Uterus (tissue), 4 donors: Measurements from ENCODE around the gene GRK5. TPM values are rescaled to one million over a fixed set of nuclear protein-coding genes. Genes with fewer than 3 reads are reported as not detected.

Source experiments
- DNase-seq, 2 donors: peaks; one replicate each; pipeline ENCODE4 v3.0.0-alpha.2; 2019 to 2020
- H3K27ac ChIP-seq, 2 donors: fragments of 200-600 bp; sonication (generic); 1 replicate in 1 of 2; 2 replicates in 1 of 2; pipeline ENCODE4 v1.5.1; 2016 to 2018
- H3K27me3 ChIP-seq, 2 donors: fragments of 200-600 bp; sonication (generic); one replicate each; pipeline ENCODE4 v1.5.1; 2018 to 2019; ENCODE audit warnings: control low read depth in 1 of 2
- H3K36me3 ChIP-seq, 2 donors: fragments of 200-600 bp; sonication (generic); one replicate each; pipeline ENCODE4 v1.5.1; 2019; ENCODE audit warnings: control low read depth in 1 of 2
- H3K4me1 ChIP-seq, 2 donors: fragments of 200-600 bp; sonication (generic); one replicate each; pipeline ENCODE4 v1.5.1; 2018 to 2019; ENCODE audit warnings: control low read depth in 1 of 2
- H3K4me3 ChIP-seq, 2 donors: fragments of 200-600 bp; sonication (generic); 1 replicate in 1 of 2; 2 replicates in 1 of 2; pipeline ENCODE4 v1.5.1; 2018 to 2019; ENCODE audit warnings: mild to moderate bottlenecking in 1 of 2
- H3K9me3 ChIP-seq, 2 donors: fragments of 200-600 bp; sonication (generic); one replicate each; pipeline ENCODE4 v1.5.1; 2019; ENCODE audit warnings: control low read depth in 1 of 2
- CTCF ChIP-seq, 4 experiments: fragments of 200-600 bp in 2 of 4; fragments of 450-650 bp in 2 of 4; sonication (generic) in 2 of 4; IDR thresholded peaks; one replicate each; pipeline ENCODE4 v1.5.1; 2016 to 2019; ENCODE audit warnings: antibody characterized with exemption in 4 of 4, mild to moderate bottlenecking in 2 of 4, moderate library complexity in 1 of 4
- POLR2A ChIP-seq, 2 donors: fragments of 450-650 bp; IDR thresholded peaks; one replicate each; pipeline ENCODE4 v1.6.1; 2016; ENCODE audit warnings: antibody characterized with exemption in 2 of 2, mild to moderate bottlenecking in 1 of 2, moderate library complexity in 1 of 2
- intact Hi-C: fragments of 100-400 bp; cut with DNase I; formaldehyde crosslinking; loops from one replicate; pipeline ENCODE4 v1.15.1; 2023; ENCODE audit warnings: low total_unique reads
- total RNA-seq, 4 donors: library from RNA; depleted of rRNA in 3 of 4; stranded (reverse); fragments of >200 nt in 3 of 4; gene quantifications; one replicate each; pipeline versions ENCODE4 v1.1.0 to v1.2.4, GENCODE V29; 2014 to 2023
- donor health status: DM: yes; HTN: yes; CAD: no.

GRK5 gene
- total RNA-seq, 4 donors from 2014 or later = 11.6 to 34.6 (median 14.1) TPM

- Histone ChIP-seq H3K27ac (no peak overlapping the region), H3K27me3 (no peaks in the 10 kb centered on the region), H3K4me3 (no peak overlapping the region), H3K9me3 (no peaks in the 10 kb centered on the region), H3K4me1 (no peaks in the 10 kb centered on the region), H3K36me3 (no peaks in the 10 kb centered on the region)
- TF ChIP-seq CTCF (IDR thresholded peaks at IDR 0.05) (no peak), POLR2A (IDR thresholded peaks at IDR 0.05) (no peak)
- no peak for DNase-seq
- intact Hi-C loops = no loop called here
Observed at GRCh38 chr10:119454316-119454715, 246.9 kb downstream of the GRK5 start.

GRCh38 chr10:119454990-119455389, 247.6 kb downstream of the GRK5 start:
- Histone ChIP-seq H3K27ac (no peak overlapping the region), H3K36me3 (no peaks in the 10 kb centered on the region), H3K4me3 (no peak overlapping the region), H3K4me1 (no peaks in the 10 kb centered on the region), H3K27me3 (no peaks in the 10 kb centered on the region), H3K9me3 (no peaks in the 10 kb centered on the region)
- no peak for DNase-seq
- intact Hi-C loops = no loop called here
- no peak for TF ChIP-seq CTCF (IDR thresholded peaks at IDR 0.05)
- no peak for TF ChIP-seq POLR2A (IDR thresholded peaks at IDR 0.05)

- no peak overlapping the region for H3K4me3 ChIP-seq
- TF ChIP-seq POLR2A (IDR thresholded peaks at IDR 0.05) (no peak), CTCF (IDR thresholded peaks at IDR 0.05) (no peak)
- no peak overlapping the region for H3K27ac ChIP-seq
- no peaks in the 10 kb centered on the region for H3K9me3 ChIP-seq
- DNase-seq = no peak
- H3K36me3 ChIP-seq = no peaks in the 10 kb centered on the region
- no peaks in the 10 kb centered on the region for H3K4me1 ChIP-seq
- intact Hi-C loops = no loop called here
- H3K27me3 ChIP-seq = no peaks in the 10 kb centered on the region
Observed at GRCh38 chr10:119455609-119456434, 248.5 kb downstream of the GRK5 start.

- no peak for DNase-seq
- no peak for TF ChIP-seq POLR2A (IDR thresholded peaks at IDR 0.05)
- TF ChIP-seq CTCF (IDR thresholded peaks at IDR 0.05) = no peak
- no peaks in the 10 kb centered on the region for H3K27me3 ChIP-seq
- H3K4me3 ChIP-seq = no peak overlapping the region
- H3K4me1 ChIP-seq = no peaks in the 10 kb centered on the region
- no peak overlapping the region for H3K27ac ChIP-seq
- H3K9me3 ChIP-seq = no peaks in the 10 kb centered on the region
- intact Hi-C loops = no loop called here
- no peaks in the 10 kb centered on the region for H3K36me3 ChIP-seq
Observed at GRCh38 chr10:119456435-119456810, 249.1 kb downstream of the GRK5 start.

GRCh38 chr10:119457966-119458766, 250.8 kb downstream of the GRK5 start:
- Histone ChIP-seq H3K9me3 (no peaks in the 10 kb centered on the region), H3K4me1 (no peaks in the 10 kb centered on the region), H3K27ac (no peak overlapping the region), H3K27me3 (no peaks in the 10 kb centered on the region), H3K36me3 (no peaks in the 10 kb centered on the region), H3K4me3 (no peak overlapping the region)
- DNase-seq = no peak
- TF ChIP-seq POLR2A (IDR thresholded peaks at IDR 0.05) = no peak
- no peak for TF ChIP-seq CTCF (IDR thresholded peaks at IDR 0.05)
- intact Hi-C loops = no loop called here
